T-helper 2 cell treated with Interferon-gamma antibody and Interleukin-4, amounts not matched to agents 100 ng/mL and 5 ng/mL, for 36 hours (primary cell): ENCODE results near the gene PWWP2B. TPM values are rescaled to one million over a fixed set of nuclear protein-coding genes. Genes with fewer than 3 reads are reported as not detected.

Experiments
- intact Hi-C: fragments of 100-400 bp; cut with micrococcal nuclease; formaldehyde crosslinking; loops from one replicate; pipeline ENCODE4 v1.15.1; 2023
- total RNA-seq: library from RNA; stranded (reverse); gene quantifications from 2 replicates; pipeline ENCODE4 v1.2.3, GENCODE V29; 2022

Gene PWWP2B
- total RNA-seq, 1 donor from 2014 or later = 5.9 TPM

DNA sequence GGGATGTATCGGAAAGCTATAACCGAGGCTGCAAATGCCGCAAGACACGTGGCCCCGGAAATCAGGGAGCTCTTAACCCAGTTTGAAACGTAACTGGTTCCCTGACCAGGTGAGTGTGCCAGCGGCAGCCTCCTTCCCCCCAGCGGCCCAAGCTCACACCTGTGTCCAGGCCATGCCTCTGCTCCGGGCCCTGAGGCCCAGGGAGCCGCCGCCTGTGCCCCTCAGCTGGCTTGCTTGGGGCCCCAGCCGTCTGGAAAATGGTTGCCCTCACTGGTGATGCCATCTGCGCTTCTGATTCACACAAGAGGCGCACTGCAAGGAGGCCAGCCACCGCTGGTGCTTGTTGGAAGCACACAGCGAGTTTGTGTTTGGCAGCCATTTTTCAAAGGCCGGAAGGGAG is 9.2 kb downstream of the PWWP2B start:
- intact Hi-C loops = no loop called here

DNA sequence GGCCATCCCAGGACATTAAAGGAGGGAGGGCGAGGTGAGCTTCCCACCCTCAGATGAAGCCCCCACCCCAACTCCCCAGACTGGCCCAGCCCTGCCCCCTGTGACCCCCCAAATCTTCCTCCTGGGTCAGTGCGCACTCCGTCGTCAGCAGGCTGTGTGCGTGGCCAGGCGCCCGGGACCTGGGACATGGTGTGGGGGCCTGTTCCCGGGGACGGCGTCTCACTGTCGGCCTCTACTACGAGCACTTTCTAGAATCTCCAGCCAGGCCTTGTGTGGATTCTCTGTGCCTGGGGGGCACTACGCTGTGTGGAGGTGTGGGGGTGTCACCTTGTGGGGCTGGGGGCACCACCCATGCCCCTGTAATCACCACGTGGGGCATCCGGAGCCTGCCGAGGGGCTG is 9.8 kb downstream of the PWWP2B start:
- intact Hi-C loops = no loop called here

DNA sequence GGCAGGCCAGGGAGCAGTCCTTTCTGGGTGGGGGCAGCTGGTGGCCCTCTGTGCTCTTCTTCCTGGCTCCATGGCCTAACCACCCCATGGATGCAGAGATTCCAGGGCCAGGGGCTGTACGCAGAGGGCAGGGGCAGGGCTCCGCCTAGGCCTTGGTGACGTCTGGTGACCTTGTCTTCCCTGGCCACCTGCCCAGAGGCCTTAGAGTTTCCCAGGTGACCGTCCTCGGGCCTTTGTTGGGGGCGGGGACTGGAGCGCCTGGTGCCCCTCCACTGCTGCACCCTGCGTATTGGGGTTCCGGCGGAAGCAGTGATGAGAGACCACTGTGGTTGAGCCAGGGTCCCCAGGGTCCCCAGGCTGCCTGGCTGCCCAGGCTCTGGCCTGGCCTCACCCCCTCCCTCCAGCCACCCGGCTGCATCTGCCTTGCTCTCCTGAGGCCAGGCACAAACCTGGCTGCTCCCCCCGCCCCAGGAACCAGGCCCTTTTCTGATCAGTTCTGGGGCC is 10.3 kb downstream of the PWWP2B start:
- intact Hi-C loops = no loop called here

DNA sequence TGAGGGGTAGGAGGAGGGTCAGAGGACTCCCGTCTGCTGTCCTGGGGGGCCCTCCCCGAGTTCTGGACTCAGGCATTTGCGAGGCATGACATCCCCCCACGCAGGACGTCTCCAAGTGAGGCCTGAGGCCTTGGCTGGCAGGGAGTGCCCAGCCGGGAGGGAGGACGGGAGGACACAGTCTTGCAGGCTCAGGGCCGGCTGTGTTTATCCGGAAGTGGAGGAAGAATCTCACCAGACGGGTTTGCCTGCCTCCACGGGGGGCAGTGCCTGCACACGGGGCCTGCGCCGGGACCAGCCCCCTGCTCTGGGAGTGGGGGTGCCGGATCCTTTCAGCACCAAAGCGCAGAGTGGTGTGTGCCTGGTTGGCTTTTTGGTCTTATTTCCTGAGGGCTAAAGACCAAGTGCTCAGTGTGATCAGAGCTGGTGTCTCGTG is 10.9 kb downstream of the PWWP2B start:
- intact Hi-C loops = no loop called here

DNA sequence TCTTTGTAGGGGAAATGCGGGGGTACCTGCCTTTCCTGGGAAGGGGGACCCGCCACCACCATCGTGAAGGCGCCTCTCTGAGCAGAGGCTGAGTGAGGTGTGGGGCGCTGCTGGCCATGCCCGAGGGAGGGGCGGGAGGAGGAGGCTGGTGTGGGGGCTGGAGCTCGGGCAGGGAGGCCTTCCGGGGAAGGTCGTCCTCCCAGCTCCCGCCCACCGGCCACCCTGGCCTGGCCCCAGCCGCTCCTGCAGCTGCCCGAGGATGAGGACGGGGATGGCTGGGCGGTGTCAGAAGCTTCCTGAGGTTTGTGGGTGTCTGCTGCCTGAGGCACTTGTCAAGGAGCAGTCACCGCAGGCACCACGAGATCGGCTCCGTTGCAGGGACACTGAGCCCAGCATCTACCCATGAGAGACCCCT is 11.4 kb downstream of the PWWP2B start:
- intact Hi-C loops = no loop called here

DNA sequence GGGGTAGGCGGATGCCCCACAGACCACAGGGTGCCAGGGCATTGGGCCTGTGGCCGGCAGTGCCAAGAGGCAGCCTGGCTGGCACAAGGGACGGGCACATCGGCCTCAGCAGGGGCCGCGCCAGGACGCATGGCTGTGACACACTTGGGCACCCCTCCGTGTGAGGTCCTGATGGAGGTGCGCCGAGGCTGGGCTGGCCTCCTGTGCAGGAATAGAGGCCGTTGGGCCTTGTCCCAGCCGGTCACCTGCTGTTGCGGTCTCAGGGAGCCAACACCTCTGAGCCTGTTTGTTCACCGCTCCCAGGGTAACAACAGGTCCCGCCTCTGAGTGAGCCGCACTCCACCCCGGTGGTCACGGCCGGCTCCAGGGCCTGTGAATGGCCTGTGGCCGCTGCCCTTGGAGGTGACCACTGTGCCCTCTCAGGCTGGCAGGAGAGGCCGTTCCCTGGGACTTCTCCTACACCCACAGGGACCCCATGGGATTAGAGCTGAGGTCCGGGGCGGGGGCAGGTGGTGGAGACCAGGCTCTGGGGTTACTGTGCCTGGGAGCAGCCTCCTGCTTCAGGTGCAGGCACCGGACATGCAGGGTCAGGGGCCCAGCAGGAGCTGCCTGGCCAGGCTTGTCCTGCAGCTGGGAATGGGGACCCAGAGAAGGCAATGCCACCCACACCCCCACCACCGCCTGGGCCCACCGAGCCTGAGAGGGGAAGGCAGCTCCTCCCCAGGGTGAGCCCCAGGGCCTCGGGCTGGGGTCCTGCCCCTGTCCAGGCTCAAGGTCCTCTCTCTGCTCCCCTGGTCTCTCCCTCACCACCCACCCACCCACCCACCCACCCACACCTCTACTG is 12.0 kb downstream of the PWWP2B start:
- intact Hi-C loops = no loop called here

DNA sequence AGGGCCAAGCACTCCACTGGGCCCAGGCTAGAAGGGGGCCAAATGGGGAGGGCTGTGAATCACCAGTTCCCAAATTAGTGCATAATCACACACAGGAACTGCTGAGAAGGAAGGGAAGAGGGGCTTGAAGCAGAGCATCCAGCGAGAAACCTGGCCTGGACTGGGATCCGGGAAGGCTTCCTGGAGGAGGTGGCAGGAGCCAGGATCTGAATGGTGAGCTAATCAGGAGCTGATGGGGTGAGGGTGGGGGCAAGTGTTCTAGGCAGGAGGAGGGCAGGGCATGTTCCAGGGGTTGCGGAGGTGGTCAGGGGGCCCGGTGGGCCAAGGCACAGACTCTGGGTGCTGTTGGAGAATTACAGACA is 12.6 kb downstream of the PWWP2B start:
- intact Hi-C loops = no loop called here

DNA sequence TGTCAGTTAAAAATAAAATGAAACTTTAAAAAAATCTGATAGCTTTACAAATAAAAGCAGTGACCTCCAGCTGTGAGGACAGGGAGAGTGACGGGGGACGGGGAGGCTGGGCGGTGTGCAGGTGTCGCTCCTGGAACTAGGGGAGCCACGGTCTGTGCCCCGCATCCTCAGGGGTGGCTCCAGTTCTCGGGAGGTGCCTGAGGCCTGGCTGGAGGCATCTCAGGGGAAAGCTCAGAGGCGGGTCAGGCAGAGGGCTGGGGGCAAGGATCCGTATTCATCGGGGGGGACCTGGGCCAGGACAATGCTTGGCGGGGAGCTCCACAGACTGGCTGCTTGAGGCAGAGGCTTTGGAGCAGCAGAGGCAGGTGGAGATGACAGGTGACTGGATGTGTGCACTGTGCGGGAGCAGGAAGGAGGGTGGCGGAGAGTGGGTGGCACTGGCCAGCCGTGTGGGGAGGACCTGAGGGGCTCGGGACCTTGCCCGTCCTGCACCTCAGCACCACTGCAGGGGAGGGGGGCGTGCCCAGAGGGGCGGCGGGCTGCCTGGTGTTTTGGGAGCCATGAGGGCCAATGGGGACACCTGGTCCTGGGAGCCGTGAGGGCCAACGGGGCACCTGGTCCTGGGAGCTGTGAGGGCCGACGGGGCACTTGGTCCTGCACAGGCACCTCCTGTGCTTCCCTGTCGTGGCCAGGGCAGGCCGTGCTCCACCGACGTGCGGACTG is 13.2 kb downstream of the PWWP2B start:
- intact Hi-C loops = no loop called here

DNA sequence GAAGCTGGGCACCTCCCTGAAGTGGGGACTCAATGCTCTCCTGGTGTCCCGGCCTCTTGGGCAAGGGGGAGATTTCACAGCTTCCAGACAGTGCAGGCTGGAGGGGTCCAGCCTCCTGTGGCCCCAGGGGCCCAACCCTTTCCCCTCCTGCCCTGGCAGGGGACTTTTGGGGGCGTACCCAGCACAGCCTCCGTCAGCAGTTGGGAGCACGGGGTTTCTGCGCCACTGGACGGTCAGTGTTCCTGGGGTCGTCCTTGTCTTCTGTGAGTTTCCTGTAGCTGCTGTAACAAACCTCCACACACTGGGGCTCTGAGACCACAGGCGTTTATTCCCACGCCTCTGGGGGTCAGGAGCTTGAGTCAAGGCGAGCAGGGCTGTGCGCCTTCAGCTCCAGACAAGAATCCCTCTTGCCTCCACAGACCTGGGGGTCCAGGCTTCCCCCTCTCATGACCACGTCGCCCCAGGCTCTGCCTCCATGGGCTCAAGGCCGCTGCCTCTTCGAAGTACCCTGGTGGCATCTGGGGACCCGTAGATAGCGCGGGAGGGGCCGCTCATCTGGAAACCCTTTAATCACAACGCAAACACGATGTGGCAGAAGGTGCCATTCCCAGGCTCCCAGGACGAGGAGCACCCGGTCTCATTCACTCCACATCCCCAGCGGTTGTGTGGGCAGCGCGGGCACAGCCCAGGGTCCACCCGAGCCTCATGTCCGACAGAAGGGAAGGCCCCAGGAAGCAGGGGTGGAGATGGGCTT is 14.0 kb downstream of the PWWP2B start:
- intact Hi-C loops = no loop called here

DNA sequence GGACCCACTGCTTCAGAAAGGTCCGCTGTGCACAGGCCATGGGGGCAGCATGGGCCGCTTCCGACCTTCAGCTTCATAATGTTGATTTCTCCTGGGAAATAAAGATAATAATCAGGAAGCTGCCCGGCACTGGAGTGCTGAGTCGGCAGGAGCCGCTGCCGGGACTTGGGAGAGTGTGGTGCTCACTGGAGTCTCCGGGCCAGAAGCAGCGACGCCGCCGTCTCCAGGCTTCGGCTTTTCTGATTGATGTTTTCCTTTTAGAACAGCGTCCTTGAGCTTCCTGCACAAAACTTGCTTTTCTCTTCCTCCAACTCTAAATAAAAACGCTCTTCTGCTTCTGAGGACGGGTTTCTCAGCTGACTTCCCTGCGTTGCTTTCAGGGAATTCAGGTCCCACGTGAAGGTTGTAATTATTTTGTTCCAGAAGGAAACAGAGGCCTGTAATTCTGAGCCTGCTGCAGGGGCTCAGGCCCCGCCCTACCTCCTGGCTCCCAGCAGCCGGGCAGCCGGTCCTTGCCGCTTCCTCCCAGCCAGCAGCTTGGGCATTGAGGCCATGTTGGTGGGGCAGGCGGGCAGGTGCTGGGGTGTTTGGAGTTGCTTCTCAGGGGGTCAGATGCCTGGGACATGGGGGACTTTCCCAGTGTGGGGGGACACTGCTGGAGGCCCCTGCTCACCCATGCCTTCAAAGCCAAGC is 14.7 kb downstream of the PWWP2B start:
- intact Hi-C loops = no loop called here

DNA sequence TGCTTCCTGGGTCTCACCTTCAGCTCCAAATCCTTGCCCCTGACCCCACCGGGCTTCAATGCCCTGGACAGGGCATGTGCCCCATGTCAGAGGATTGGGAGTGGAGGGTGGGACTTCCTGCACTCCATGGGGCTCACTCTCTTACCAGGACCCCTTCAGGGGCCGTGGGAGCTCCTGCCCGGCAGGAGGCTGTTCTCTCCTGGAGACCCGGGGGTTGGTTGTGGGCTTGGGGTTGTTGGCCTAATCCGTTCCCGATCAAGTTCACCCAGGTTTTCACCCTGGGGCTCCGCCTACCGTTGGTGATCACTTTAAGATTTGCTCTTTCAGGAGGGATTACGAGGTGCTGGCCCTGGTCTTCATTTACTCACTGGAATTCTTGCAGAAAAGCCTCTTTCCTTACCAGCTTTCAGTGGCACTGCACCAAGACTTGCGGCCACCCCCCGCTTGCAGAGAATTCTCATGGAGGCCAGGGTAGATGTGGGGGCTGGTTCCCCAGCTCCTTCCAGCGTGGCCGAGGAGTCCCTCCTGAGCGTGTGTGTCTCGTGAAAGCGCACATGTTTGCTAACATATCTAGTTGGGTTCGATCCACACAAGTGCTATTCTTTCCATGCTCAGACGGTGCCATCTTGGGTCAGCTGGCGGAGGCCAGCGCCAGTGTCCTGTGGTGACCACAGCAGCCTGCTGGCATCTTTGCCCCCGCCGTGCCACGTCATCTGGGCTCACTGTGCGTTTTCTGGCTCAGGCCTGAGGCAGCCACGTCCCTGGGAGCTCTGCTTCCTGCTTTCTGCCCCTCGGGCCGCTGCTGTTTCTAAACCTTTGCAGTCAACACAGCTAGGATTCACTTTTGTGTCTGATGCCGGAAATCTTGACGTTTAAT is 15.6 kb downstream of the PWWP2B start:
- intact Hi-C loops = no loop called here

DNA sequence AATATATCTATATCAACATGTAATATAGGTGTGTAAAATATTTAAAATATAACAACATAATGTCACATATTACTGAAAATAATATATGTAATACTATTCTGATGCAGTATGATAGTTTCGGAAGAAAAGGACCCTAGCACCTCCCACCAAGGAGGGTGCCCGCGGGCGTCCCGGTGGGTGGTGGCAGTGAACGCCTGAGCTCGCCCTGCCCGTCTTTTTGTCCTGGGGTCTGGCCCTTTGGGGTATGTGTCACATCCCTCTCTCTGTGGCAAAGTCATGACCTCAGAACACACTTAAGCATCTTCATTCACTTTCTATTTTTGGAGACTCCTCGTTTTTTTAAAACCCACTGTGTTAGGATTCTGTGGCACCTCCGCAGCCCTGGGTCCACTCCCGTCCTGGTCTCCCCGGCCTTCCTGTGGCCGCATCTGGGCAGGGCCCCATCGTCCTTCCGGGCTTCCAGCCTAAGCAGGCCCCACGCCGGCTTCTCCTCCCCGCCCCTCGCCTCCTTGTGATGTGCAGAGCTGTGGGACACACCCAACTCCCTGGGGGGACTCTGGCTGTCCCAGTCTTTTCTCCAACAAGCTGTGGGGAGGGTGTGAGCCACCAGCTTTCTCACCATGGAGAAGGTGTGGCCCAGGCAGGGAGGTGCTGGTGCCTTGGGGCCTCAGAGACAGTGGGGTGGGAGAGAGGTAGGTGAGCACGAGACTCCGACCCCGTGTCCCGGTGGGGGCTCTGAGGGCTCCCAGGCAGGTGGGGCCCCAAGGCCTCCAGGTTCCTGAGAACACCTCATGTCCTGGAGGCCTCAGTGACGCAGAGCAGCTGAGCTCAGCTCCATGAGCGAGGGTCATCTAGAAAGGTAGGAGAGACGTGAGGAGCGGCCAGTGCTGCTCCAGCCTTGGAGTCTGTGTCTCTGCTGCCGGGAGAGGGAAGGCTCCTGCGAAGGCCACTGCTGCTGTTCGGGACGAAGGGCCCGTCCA is 16.5 kb downstream of the PWWP2B start:
- intact Hi-C loops = no loop called here

DNA sequence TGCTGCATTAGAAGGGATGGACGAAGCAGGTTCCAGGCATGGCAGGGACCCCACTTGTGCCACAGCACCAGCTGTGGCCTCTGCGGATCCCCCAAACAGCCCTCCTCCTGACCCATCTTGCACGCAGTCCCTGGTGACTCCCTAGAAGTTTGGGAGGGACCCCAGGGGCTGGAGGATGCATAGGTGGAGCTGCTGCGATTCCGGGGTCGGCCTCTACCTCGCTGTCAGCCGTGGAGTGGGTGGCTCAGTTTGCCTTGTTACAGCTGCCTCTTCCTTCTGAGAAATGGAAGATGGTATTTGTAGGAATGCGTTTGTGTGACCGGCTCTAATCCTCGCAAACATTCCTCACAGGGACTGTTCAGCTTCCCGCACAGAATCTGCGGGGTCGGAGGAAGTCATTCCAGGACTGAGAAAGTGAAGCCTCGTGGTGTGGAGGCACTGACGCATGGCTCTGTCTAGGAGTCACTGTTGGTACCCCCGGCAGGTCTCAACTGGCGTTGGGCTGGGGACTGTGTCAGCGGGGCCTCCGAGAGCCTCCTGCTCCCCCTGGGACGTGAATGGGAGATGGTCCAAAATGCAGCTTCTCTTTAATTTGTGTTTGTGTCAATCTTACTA is 17.5 kb downstream of the PWWP2B start:
- intact Hi-C loops = no loop called here

DNA sequence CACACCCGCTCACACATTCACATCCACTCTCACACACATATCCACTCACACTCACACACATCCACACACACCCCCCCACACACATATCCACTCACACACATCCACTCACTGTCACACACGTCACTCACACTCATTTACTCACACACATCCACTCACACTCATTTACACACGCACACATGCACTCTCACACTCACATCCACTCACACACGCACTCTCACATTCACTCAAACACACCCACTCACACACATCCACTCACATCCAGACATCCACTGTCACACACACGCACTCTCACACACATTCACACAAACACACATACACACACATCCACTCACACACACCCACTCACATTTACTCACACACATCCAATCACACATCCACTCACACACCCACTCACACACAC is 18.3 kb downstream of the PWWP2B start:
- intact Hi-C loops = no loop called here

DNA sequence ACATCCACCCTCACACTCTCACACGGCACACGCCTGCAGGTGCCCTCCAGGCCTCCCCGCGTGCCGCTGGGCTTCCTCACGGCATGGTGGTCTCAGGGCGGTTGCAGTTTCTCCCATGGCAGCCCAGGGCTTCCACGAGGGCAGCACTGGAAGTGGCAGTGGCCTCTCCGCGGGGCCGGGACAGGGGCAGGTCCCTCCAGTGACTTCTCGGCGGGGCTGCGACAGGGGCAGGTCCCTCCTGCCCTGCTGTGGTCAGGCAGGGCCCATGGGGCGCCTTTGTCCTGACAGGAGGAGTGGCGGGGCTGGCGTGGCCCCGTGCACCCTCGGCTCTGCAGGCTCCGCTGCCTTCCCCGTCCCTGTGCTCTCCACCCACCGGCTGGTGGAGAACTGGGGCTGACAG is 19.0 kb downstream of the PWWP2B start:
- intact Hi-C loops = no loop called here

DNA sequence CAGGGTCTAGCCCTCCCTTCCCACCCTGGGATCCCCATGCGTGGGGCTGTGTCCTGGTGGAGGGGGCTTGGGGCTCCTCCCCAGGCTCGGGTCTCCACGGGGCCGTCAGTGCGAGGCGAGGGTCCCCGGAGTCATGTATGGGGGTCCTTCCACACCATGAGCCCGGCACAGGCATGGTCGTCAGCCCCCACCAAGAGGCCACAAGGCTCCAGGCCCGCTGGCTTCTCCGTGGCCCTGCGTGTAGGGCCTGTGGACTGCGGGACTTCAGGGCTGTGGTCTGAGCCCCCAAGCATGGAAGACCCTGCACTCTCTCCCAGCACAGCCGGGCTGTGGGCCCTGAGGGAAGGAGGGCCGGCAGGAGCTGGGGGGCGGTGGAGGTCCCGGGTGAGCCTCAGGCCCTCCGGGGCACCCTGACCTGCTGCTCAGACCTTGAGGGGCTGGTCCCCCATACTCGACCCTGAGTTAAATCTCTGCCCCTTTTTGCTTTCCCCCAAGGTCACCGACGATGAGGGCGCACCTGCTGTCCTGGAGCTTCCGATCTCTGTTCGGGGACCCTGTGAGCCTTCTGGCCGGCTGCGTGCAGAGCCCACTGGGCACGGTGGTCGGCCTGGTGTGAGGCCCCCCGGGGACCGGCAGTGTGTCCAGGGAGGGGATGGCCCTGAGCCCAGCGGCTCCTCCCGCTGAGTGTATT is 19.7 kb downstream of the PWWP2B start:
- intact Hi-C loops = no loop called here

DNA sequence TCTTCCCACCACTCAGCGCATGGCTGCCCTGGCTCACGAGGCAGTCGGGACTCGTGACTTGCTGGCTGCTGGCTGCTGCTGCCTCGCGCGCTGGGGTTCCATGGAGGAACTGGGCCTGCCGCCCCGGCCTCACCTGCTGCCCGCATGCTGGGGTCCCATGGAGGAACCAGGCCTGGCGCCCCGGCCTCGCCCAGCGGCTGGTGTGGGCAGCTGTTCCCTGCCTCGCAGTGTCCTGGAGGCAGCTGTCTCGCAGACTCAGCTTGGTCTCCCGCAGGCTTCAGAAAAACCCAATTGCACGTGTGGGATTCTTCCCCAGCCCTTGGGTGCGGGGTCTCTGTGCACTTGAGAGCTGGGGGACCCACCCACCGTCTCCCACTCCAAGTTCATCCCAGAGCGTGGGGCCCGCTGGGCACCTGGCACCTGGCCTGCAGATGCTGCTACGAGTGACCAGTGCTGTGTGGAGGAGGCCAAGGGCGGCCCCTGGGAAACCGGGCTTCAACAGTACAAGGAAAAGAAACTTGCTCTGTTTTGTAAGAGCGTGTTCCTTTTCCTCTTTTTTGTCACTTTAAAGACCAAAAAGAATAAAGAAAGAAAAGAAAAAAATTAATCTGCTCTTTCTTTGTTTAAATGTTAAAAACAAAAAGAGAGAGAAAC is 20.4 kb downstream of the PWWP2B start:
- intact Hi-C loops = no loop called here
